Kidney (tissue), 14 donors: Measurements from ENCODE around the gene MRPS12. TPM values are rescaled to one million over a fixed set of nuclear protein-coding genes. Genes with fewer than 3 reads are reported as not detected.
A peak's percentile ranks its signal among the peaks of the same experiment; 100 is the strongest.

Experiments used
- DNase-seq, 5 donors: peaks; one replicate each; pipeline ENCODE4 v3.0.0-alpha.2; 2013 to 2020
- FAIRE-seq: peaks from 2 replicates; lab custom pipeline; 2012; peaks lifted over from hg19 to GRCh38; lab: Jason Lieb, UNC
- H3K27ac ChIP-seq, 2 donors: one replicate each; pipeline ENCODE4 v1.7.0; 2013; ENCODE audit warnings: low read depth in 2 of 2, low read length in 2 of 2, inconsistent platforms in 1 of 2
- H3K27me3 ChIP-seq: one replicate; pipeline ENCODE4 v1.7.1; 2013; ENCODE audit warnings: low read length, inconsistent platforms; ENCODE audit not compliant: control insufficient read depth, insufficient read depth
- H3K36me3 ChIP-seq, 3 donors: one replicate each; pipeline versions ENCODE4 v1.7.0 to v1.7.1; 2013; ENCODE audit warnings: low read length in 3 of 3, control low read depth in 1 of 3, inconsistent platforms in 1 of 3; ENCODE audit not compliant: insufficient read depth in 3 of 3, control insufficient read depth in 2 of 3
- H3K4me1 ChIP-seq, 3 donors: one replicate each; pipeline versions ENCODE4 v1.7.0 to v1.7.1; 2013; ENCODE audit warnings: low read length in 3 of 3, inconsistent platforms in 1 of 3, low read depth in 1 of 3; ENCODE audit not compliant: control insufficient read depth in 2 of 3, insufficient read depth in 2 of 3
- H3K4me3 ChIP-seq, 3 donors: one replicate each; pipeline versions ENCODE4 v1.7.0 to v1.8.1; 2013; ENCODE audit warnings: low read length in 3 of 3, control low read depth in 1 of 3, inconsistent platforms in 1 of 3
- H3K9ac ChIP-seq, 3 donors: one replicate each; pipeline versions ENCODE4 v1.7.0 to v1.7.1; 2013; ENCODE audit warnings: low read length in 3 of 3, control low read depth in 1 of 3, inconsistent platforms in 1 of 3
- H3K9me3 ChIP-seq, 3 donors: one replicate each; pipeline versions ENCODE4 v1.7.0 to v1.7.1; 2013; ENCODE audit warnings: low read length in 3 of 3, control low read depth in 1 of 3, inconsistent platforms in 1 of 3; ENCODE audit not compliant: control insufficient read depth in 2 of 3, insufficient read depth in 1 of 3
- CTCF ChIP-seq: IDR thresholded peaks from 3 replicates; pipeline ENCODE4 v1.5.1; 2012; ENCODE audit warnings: mild to moderate bottlenecking, moderate library complexity, borderline replicate concordance; ENCODE audit not compliant: insufficient read depth; ENCODE audit errors: extremely low read depth
- intact Hi-C: fragments of 100-400 bp; cut with DNase I; formaldehyde crosslinking; loops from one replicate; pipeline ENCODE4 v1.11.1; 2022
- polyA plus RNA-seq: library from polyadenylated mRNA; stranded (reverse); fragments of 350-450 nt; fragmentation: Illumina TruSeq; extraction: RNeasy Lipid Tissue Mini Kit (QIAGEN cat#74804); gene quantifications from one replicate; pipeline ENCODE4 v1.2.3, GENCODE V29; 2014; ENCODE audit warnings: low read depth, low replicate concordance; ENCODE audit not compliant: insufficient read depth
- total RNA-seq: library from RNA; stranded (reverse); fragmentation: NEBNext Ultra II Directional; extraction: Animal tissue kit (Norgen Biotek cat#: 25700); gene quantifications from one replicate; pipeline ENCODE4 v1.2.1, GENCODE V29; 2021
- donor health status: control.
- donor health status: control.
- donor health status: control.
- donor health status: control.
- donor health status: control.
- donor health status: DM: yes; HTN: yes; CAD: no.
- donor health status: Normal renal cell carcinoma (clear cell type).

Gene MRPS12
- total and polyA plus RNA-seq, 2 donors from 2014 or later, result 28.5 to 110 TPM

- Histone ChIP-seq H3K27me3 (no peaks in the 10 kb centered on the region), H3K36me3 (no peaks in the 10 kb centered on the region), H3K9ac (peak overlapping the region; percentile 13 to 87 (median 40)), H3K27ac (peak overlapping the region; percentile 56 to 85), H3K4me1 (peaks cover 0 to 5% (median 0%) of the 10 kb centered on the region in 3 donors), H3K9me3 (no peaks in the 10 kb centered on the region), H3K4me3 (peak overlapping the region; percentile 53 to 71 (median 63))
- DNase-seq, result peak in 2 of 5 donors; percentile 32 to 39
- no peak for FAIRE-seq
- TF ChIP-seq CTCF, result no peak
- intact Hi-C loops, result no loop called here
Measured at GRCh38 chr19:38974624-38975213, 44.0 kb downstream of the MRPS12 start.

GRCh38 chr19:38975214-38975860 lies 44.6 kb downstream of the MRPS12 start, which contains the start of gene FBXO17:
Gene FBXO17, minus strand, starts transcription at chr19:38975742. Its CDS starts 25,423 bp downstream, at chr19:38950319.
- H3K9ac ChIP-seq, result peak within 1 kb of the TSS; percentile 34 to 87 (median 40)
- no peak for TF ChIP-seq CTCF
- DNase-seq, result peak; percentile 76 to 92 (median 85)
- peaks cover 0 to 5% (median 0%) of the 10 kb centered on the region in 3 donors for H3K4me1 ChIP-seq
- H3K27ac ChIP-seq, result peak within 1 kb of the TSS; percentile 87 to 88
- FAIRE-seq, result no peak
- no peaks in the 10 kb centered on the region for H3K36me3 ChIP-seq
- no peaks in the 10 kb centered on the region for H3K27me3 ChIP-seq
- H3K9me3 ChIP-seq, result peaks cover 0 to under 1% (median 0%) of the 10 kb centered on the region in 3 donors
- H3K4me3 ChIP-seq, result peak within 1 kb of the TSS; percentile 53 to 71 (median 63)
- intact Hi-C loops, result no loop called here

- no peaks in the 10 kb centered on the region for H3K27me3 ChIP-seq
- intact Hi-C loops, result no loop called here
- peak overlapping the region; percentile 87 to 88 for H3K27ac ChIP-seq
- peak overlapping the region; percentile 28 to 64 (median 39) for H3K4me3 ChIP-seq
- peak overlapping the region; percentile 33 to 74 (median 34) for H3K9ac ChIP-seq
- no peak for TF ChIP-seq CTCF
- no peaks in the 10 kb centered on the region for H3K36me3 ChIP-seq
- peaks cover 0 to 4% (median 0%) of the 10 kb centered on the region in 3 donors for H3K9me3 ChIP-seq
- FAIRE-seq, result no peak
- peak in 3 of 5 donors; percentile 72 to 75 (median 73) for DNase-seq
- H3K4me1 ChIP-seq, result peaks cover 0 to 5% (median 0%) of the 10 kb centered on the region in 3 donors
Measured at GRCh38 chr19:38975861-38976271, 45.1 kb downstream of the MRPS12 start.
